ENCODE results near the gene ESYT1.
"Not testable (repeated sequence)": the region's sequence is repeated elsewhere in the genome, so short reads cannot be mapped to it uniquely, and the experiment has no call there.

Gene ESYT1

GRCh38 chr12:56116267-56117081, 11.6 kb upstream of the ESYT1 start, which contains the start of gene RPL41:
Gene RPL41, plus strand, starts transcription at chr12:56116633.
- DNase-seq (ENCODE audit: low read depth, low spot score) = peak; percentile 93
- Histone ChIP-seq H3K9me3 (ENCODE audit: insufficient read depth, low read length) (no peaks in the 10 kb centered on the region), H3K36me3 (ENCODE audit: insufficient read depth, insufficient read length, low read length) (peaks cover 53% of the 10 kb centered on the region), H3K4me3 (ENCODE audit: insufficient read length, low read depth) (peak within 1 kb of the TSS; percentile 91), H3K27me3 (ENCODE audit: insufficient read depth, insufficient read length) (no peaks in the 10 kb centered on the region), H3K4me1 (ENCODE audit: insufficient read depth, insufficient read length) (no peaks in the 10 kb centered on the region), H3K9ac (ENCODE audit: insufficient read length, low read depth) (peak within 1 kb of the TSS; percentile 99)
- TF ChIP-seq YY1 (IDR thresholded peaks at IDR 0.05; ENCODE audit: insufficient read depth, insufficient read length) = peak; percentile 49
- TF ChIP-seq ZNF274 (IDR thresholded peaks at IDR 0.05; ENCODE audit: low read depth, low read length) = no peak

DNA sequence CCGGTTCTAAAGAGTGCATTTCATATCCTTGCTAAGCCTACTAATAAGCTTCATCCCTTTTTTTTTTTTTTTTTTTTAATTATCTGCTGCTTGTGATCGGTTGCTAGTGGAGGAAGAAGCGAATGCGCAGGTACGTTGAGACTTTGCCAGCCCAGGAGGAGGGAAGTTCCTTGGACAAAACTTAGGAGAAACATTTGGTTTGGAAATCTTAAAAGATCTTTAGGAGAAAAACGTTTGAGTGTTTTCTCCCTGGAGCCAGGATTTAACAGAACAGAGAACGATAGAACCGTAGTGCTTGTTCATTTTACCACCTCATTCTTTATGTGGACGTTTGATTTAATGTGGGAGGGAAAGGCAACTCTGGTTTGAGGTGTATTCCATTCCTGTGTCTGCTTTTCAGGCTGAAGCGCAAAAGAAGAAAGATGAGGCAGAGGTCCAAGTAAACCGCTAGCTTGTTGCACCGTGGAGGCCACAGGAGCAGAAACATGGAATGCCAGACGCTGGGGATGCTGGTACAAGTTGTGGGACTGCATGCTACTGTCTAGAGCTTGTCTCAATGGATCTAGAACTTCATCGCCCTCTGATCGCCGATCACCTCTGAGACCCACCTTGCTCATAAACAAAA, 10.9 kb upstream of the ESYT1 start:
- H3K9me3 ChIP-seq (ENCODE audit: insufficient read depth, low read length); H3K27me3 ChIP-seq (ENCODE audit: insufficient read depth, insufficient read length); DNase-seq (ENCODE audit: low read depth, low spot score); H3K4me1 ChIP-seq (ENCODE audit: insufficient read depth, insufficient read length): not testable (repeated sequence)
- H3K9ac ChIP-seq (ENCODE audit: insufficient read length, low read depth) = peak overlapping the region; percentile 99
- peaks cover 54% of the 10 kb centered on the region for H3K36me3 ChIP-seq (ENCODE audit: insufficient read depth, insufficient read length, low read length)
- peak overlapping the region; percentile 91 for H3K4me3 ChIP-seq (ENCODE audit: insufficient read length, low read depth)

DNA sequence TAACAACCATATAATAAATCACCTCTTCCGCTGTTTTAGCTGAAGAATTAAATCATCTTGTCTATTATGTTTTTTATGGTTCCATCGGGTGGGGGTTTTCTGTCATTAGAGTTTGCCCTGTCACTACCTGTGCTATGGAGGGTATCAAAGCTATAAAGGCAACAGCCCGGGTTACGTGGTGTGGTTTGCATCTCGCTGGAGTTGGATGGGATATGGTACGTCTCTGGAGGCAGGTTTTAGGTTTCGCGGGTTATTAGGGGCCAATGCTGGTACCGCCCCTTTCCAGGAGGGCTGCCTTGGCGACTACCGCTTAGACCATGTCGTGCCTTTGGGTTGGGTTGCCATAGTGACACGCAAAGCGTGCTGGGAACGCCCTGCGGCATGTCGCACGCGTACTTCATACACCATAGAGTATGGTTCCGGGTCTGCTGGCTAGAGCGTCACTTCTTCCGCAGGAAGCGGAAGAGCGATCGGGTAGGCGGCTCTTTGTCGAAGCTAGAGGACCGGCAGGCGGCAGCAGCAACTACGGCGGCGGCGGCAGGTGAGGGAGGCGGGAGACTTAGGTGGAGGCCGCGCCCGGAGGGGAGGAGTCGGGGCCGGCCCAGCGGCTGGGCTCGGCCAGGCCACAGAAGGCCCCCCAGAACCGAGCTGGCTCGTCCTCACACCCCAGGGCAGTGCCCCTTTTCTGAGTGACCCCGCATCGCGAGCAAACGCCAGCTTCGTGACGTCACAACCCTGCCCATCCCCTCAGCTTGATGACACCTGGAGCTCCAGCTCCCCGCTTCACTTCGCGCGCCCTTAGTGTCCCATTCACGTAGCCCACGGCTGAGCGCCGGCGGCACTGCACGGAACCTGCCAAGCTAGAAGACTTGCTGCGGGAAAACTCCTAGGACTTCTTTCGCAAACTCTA, 10.0 kb upstream of the ESYT1 start, which contains the start of gene ZC3H10:
ZC3H10 (plus strand) TSS at position 489 of the 910 bp plus-strand sequence. CDS start 2,297 bp downstream, outside the sequence.
- Histone ChIP-seq H3K4me3 (ENCODE audit: insufficient read length, low read depth) (peak within 1 kb of the TSS; percentile 91), H3K27me3 (ENCODE audit: insufficient read depth, insufficient read length) (no peaks in the 10 kb centered on the region), H3K9ac (ENCODE audit: insufficient read length, low read depth) (peak within 1 kb of the TSS; percentile 99), H3K9me3 (ENCODE audit: insufficient read depth, low read length) (no peaks in the 10 kb centered on the region), H3K4me1 (ENCODE audit: insufficient read depth, insufficient read length) (no peaks in the 10 kb centered on the region), H3K36me3 (ENCODE audit: insufficient read depth, insufficient read length, low read length) (peaks cover 46% of the 10 kb centered on the region)
- TF ChIP-seq YY1 (IDR thresholded peaks at IDR 0.05; ENCODE audit: insufficient read depth, insufficient read length) = no peak
- TF ChIP-seq ZNF274 (IDR thresholded peaks at IDR 0.05; ENCODE audit: low read depth, low read length) = no peak
- no peak for TF ChIP-seq SUZ12 (IDR thresholded peaks at IDR 0.05; ENCODE audit: extremely low read depth, insufficient read depth, insufficient read length)
- peak; percentile 99 for DNase-seq (ENCODE audit: low read depth, low spot score)

GRCh38 chr12:56118688-56119357, 9.2 kb upstream of the ESYT1 start:
- no peak for DNase-seq (ENCODE audit: low read depth, low spot score)
- Histone ChIP-seq H3K4me3 (ENCODE audit: insufficient read length, low read depth) (peak overlapping the region; percentile 84), H3K9me3 (ENCODE audit: insufficient read depth, low read length) (no peaks in the 10 kb centered on the region), H3K9ac (ENCODE audit: insufficient read length, low read depth) (peak overlapping the region; percentile 93), H3K36me3 (ENCODE audit: insufficient read depth, insufficient read length, low read length) (peaks cover 38% of the 10 kb centered on the region), H3K27me3 (ENCODE audit: insufficient read depth, insufficient read length) (no peaks in the 10 kb centered on the region), H3K4me1 (ENCODE audit: insufficient read depth, insufficient read length) (no peaks in the 10 kb centered on the region)
- TF ChIP-seq SUZ12 (IDR thresholded peaks at IDR 0.05; ENCODE audit: extremely low read depth, insufficient read depth, insufficient read length) = no peak
- TF ChIP-seq ZNF274 (IDR thresholded peaks at IDR 0.05; ENCODE audit: low read depth, low read length) = no peak
- no peak for TF ChIP-seq YY1 (IDR thresholded peaks at IDR 0.05; ENCODE audit: insufficient read depth, insufficient read length)

DNA sequence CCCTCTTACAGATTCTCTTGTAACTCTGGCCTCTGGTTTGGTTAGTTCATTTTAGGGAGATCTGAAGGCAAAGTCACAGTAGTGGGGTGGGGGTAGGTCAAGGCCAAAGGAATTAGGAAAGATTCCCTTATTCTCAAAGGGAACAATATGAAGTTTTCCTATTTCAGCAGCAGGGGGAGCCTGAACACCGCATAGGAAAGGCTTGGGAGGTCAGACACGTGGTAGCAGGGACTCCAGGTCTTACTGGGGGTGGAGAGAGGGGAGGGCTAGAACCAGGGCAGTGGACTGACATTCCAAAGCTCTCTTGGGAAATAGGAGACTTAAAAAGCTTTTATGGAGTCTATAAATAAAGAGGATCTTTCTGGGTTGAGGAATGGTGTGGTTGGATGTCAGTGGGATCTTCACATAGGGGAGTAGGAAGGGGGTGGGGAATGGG, 8.7 kb upstream of the ESYT1 start:
- Histone ChIP-seq H3K4me3 (ENCODE audit: insufficient read length, low read depth) (no peak overlapping the region), H3K9me3 (ENCODE audit: insufficient read depth, low read length) (no peaks in the 10 kb centered on the region), H3K9ac (ENCODE audit: insufficient read length, low read depth) (peak overlapping the region; percentile 93), H3K27me3 (ENCODE audit: insufficient read depth, insufficient read length) (no peaks in the 10 kb centered on the region), H3K4me1 (ENCODE audit: insufficient read depth, insufficient read length) (no peaks in the 10 kb centered on the region), H3K36me3 (ENCODE audit: insufficient read depth, insufficient read length, low read length) (peaks cover 36% of the 10 kb centered on the region)
- peak; percentile 92 for DNase-seq (ENCODE audit: low read depth, low spot score)
- TF ChIP-seq ZNF274 (IDR thresholded peaks at IDR 0.05; ENCODE audit: low read depth, low read length) = no peak

DNA sequence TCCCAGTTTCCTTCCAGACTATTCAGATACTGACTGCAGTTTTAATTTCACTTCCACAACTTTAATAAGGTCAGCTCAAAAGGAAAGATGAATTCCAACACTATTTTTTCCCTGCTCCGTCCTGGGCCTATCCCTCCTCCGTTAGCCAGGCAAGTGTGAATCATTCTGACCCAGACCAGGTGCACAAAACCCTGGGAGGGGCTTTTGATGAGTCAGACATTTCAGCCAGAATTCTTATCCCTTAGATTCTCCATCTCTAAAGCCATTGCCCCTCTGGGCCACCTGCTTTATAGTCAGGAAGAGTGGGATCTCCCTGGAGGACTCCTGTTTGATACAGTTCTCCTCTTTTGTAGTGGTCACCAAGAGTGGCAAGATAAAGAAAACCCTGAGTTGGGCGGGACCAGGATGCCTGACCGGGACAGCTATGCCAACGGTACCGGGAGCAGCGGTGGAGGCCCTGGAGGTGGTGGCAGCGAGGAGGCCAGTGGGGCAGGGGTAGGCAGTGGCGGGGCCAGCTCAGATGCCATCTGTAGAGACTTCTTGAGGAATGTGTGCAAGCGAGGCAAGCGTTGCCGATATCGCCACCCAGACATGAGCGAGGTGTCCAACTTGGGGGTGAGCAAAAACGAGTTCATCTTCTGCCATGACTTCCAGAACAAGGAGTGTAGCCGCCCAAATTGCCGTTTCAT, 7.8 kb upstream of the ESYT1 start:
- no peaks in the 10 kb centered on the region for H3K27me3 ChIP-seq (ENCODE audit: insufficient read depth, insufficient read length)
- H3K4me1 ChIP-seq (ENCODE audit: insufficient read depth, insufficient read length) = no peaks in the 10 kb centered on the region
- no peaks in the 10 kb centered on the region for H3K9me3 ChIP-seq (ENCODE audit: insufficient read depth, low read length)
- no peak overlapping the region for H3K9ac ChIP-seq (ENCODE audit: insufficient read length, low read depth)
- H3K36me3 ChIP-seq (ENCODE audit: insufficient read depth, insufficient read length, low read length) = peaks cover 36% of the 10 kb centered on the region
- H3K4me3 ChIP-seq (ENCODE audit: insufficient read length, low read depth) = no peak overlapping the region
- DNase-seq (ENCODE audit: low read depth, low spot score) = no peak
- no peak for TF ChIP-seq ZNF274 (IDR thresholded peaks at IDR 0.05; ENCODE audit: low read depth, low read length)
- TF ChIP-seq SUZ12 (IDR thresholded peaks at IDR 0.05; ENCODE audit: extremely low read depth, insufficient read depth, insufficient read length) = no peak
- TF ChIP-seq YY1 (IDR thresholded peaks at IDR 0.05; ENCODE audit: insufficient read depth, insufficient read length) = no peak

All from NT2/D1 (cell line).